ENCODE measurements around the gene NR2C2.

The NR2C2 gene

GRCh38 chr3:14989943-14990779 is 42.8 kb downstream of the NR2C2 start:
- no peaks in the 10 kb centered on the region for H3K79me1 ChIP-seq (ENCODE audit: low read depth, low read length)
- no peak overlapping the region for H3K18ac ChIP-seq (ENCODE audit: low read length)
- H3K4me2 ChIP-seq (ENCODE audit: insufficient read depth, low read length, poor library complexity, severe bottlenecking), result no peak overlapping the region
- H3K4ac ChIP-seq (ENCODE audit: low read length), result no peak overlapping the region
- H3K9ac ChIP-seq (ENCODE audit: low read depth, low read length, poor library complexity), result no peak overlapping the region
- no CpG with 5 or more reads among the region's 3 CpGs for WGBS, 2 donors (ENCODE audit: extremely low coverage in 2 of 2, insufficient read length in 2 of 2, insufficient replicate concordance in 1 of 2)
- peaks cover 5 to 15% of the 10 kb centered on the region in 2 donors for H3K4me1 ChIP-seq (ENCODE audit: control insufficient read depth in 2 of 2, insufficient read depth in 1 of 2, low read depth in 1 of 2, low read length in 2 of 2)
- H3K4me3 ChIP-seq (ENCODE audit: low read length in 2 of 2), result no peak overlapping the region
- no peak overlapping the region for H2AK5ac ChIP-seq (ENCODE audit: low read depth, low read length)
- no peak overlapping the region for H2BK12ac ChIP-seq (ENCODE audit: low read length)
- H2AFZ ChIP-seq (ENCODE audit: low read length), result no peak overlapping the region
- H3K27me3 ChIP-seq (ENCODE audit: control insufficient read depth in 3 of 3, insufficient read depth in 3 of 3, low read depth in 1 of 3, low read length in 3 of 3), result no peaks in the 10 kb centered on the region
- peaks cover 0 to 1% of the 10 kb centered on the region in 2 donors for H3K9me3 ChIP-seq (replicated peaks in 1 of 2; ENCODE audit: control insufficient read depth in 2 of 2, insufficient read depth in 1 of 2, low read depth in 1 of 2, low read length in 2 of 2)
- DNase-seq (ENCODE audit: low spot score), result no peak
- no peak overlapping the region for H2BK120ac ChIP-seq (ENCODE audit: low read depth, low read length)
- H4K8ac ChIP-seq (ENCODE audit: low read depth, low read length), result no peak overlapping the region
- H4K91ac ChIP-seq (ENCODE audit: low read depth, low read length, poor library complexity), result no peak overlapping the region
- H3K36me3 ChIP-seq (replicated peaks in 1 of 2; ENCODE audit: control insufficient read depth in 2 of 2, insufficient read depth in 2 of 2, low read length in 2 of 2), result peaks cover 0 to 3% of the 10 kb centered on the region in 2 donors
- H2BK5ac ChIP-seq (ENCODE audit: low read length), result no peak overlapping the region
- no peak overlapping the region for H3K23ac ChIP-seq (ENCODE audit: low read depth, low read length, poor library complexity)
- H2BK15ac ChIP-seq (ENCODE audit: low read length), result no peak overlapping the region
- no peak overlapping the region for H3K27ac ChIP-seq (replicated peaks; ENCODE audit: low read length)
- no peak overlapping the region for H3K14ac ChIP-seq (ENCODE audit: low read length)

GRCh38 chr3:14990780-14991148 is 43.4 kb downstream of the NR2C2 start:
- Histone ChIP-seq H2BK120ac (ENCODE audit: low read depth, low read length) (no peak overlapping the region), H3K4me1 (ENCODE audit: control insufficient read depth in 2 of 2, insufficient read depth in 1 of 2, low read depth in 1 of 2, low read length in 2 of 2) (peaks cover 5 to 15% of the 10 kb centered on the region in 2 donors), H3K79me1 (ENCODE audit: low read depth, low read length) (no peaks in the 10 kb centered on the region), H2BK12ac (ENCODE audit: low read length) (no peak overlapping the region), H3K9me3 (replicated peaks in 1 of 2; ENCODE audit: control insufficient read depth in 2 of 2, insufficient read depth in 1 of 2, low read depth in 1 of 2, low read length in 2 of 2) (peaks cover 0 to 1% of the 10 kb centered on the region in 2 donors), H3K9ac (ENCODE audit: low read depth, low read length, poor library complexity) (no peak overlapping the region), H3K4me3 (ENCODE audit: low read length in 2 of 2) (no peak overlapping the region), H3K36me3 (replicated peaks in 1 of 2; ENCODE audit: control insufficient read depth in 2 of 2, insufficient read depth in 2 of 2, low read length in 2 of 2) (peaks cover 0 to 3% of the 10 kb centered on the region in 2 donors), H4K8ac (ENCODE audit: low read depth, low read length) (no peak overlapping the region), H2AFZ (ENCODE audit: low read length) (no peak overlapping the region), H4K91ac (ENCODE audit: low read depth, low read length, poor library complexity) (no peak overlapping the region), H3K18ac (ENCODE audit: low read length) (no peak overlapping the region), H3K27ac (replicated peaks; ENCODE audit: low read length) (no peak overlapping the region), H2BK5ac (ENCODE audit: low read length) (no peak overlapping the region), H3K14ac (ENCODE audit: low read length) (no peak overlapping the region), H2AK5ac (ENCODE audit: low read depth, low read length) (no peak overlapping the region), H3K27me3 (ENCODE audit: control insufficient read depth in 3 of 3, insufficient read depth in 3 of 3, low read depth in 1 of 3, low read length in 3 of 3) (no peaks in the 10 kb centered on the region), H3K23ac (ENCODE audit: low read depth, low read length, poor library complexity) (no peak overlapping the region), H3K4me2 (ENCODE audit: insufficient read depth, low read length, poor library complexity, severe bottlenecking) (no peak overlapping the region), H2BK15ac (ENCODE audit: low read length) (no peak overlapping the region), H3K4ac (ENCODE audit: low read length) (no peak overlapping the region)
- no peak for DNase-seq (ENCODE audit: low spot score)
- WGBS, 2 donors (ENCODE audit: extremely low coverage in 2 of 2, insufficient read length in 2 of 2, insufficient replicate concordance in 1 of 2), result no CpG with 5 or more reads among the region's 2 CpGs

- no CpG with 5 or more reads among the region's 1 CpG for WGBS, 2 donors (ENCODE audit: extremely low coverage in 2 of 2, insufficient read length in 2 of 2, insufficient replicate concordance in 1 of 2)
- H2BK15ac ChIP-seq (ENCODE audit: low read length), result no peak overlapping the region
- no peak overlapping the region for H4K8ac ChIP-seq (ENCODE audit: low read depth, low read length)
- no peak overlapping the region for H3K9ac ChIP-seq (ENCODE audit: low read depth, low read length, poor library complexity)
- no peak overlapping the region for H2BK120ac ChIP-seq (ENCODE audit: low read depth, low read length)
- no peak overlapping the region for H2BK5ac ChIP-seq (ENCODE audit: low read length)
- H3K14ac ChIP-seq (ENCODE audit: low read length), result no peak overlapping the region
- H3K4ac ChIP-seq (ENCODE audit: low read length), result no peak overlapping the region
- H3K27ac ChIP-seq (replicated peaks; ENCODE audit: low read length), result no peak overlapping the region
- no peaks in the 10 kb centered on the region for H3K79me1 ChIP-seq (ENCODE audit: low read depth, low read length)
- no peaks in the 10 kb centered on the region for H3K27me3 ChIP-seq (ENCODE audit: control insufficient read depth in 3 of 3, insufficient read depth in 3 of 3, low read depth in 1 of 3, low read length in 3 of 3)
- no peak overlapping the region for H4K91ac ChIP-seq (ENCODE audit: low read depth, low read length, poor library complexity)
- no peak overlapping the region for H3K4me3 ChIP-seq (ENCODE audit: low read length in 2 of 2)
- no peak overlapping the region for H2AFZ ChIP-seq (ENCODE audit: low read length)
- no peak overlapping the region for H3K4me2 ChIP-seq (ENCODE audit: insufficient read depth, low read length, poor library complexity, severe bottlenecking)
- no peak overlapping the region for H2AK5ac ChIP-seq (ENCODE audit: low read depth, low read length)
- no peak overlapping the region for H2BK12ac ChIP-seq (ENCODE audit: low read length)
- peak; percentile 12 for DNase-seq (ENCODE audit: low spot score)
- H3K23ac ChIP-seq (ENCODE audit: low read depth, low read length, poor library complexity), result no peak overlapping the region
- peaks cover 5 to 15% of the 10 kb centered on the region in 2 donors for H3K4me1 ChIP-seq (ENCODE audit: control insufficient read depth in 2 of 2, insufficient read depth in 1 of 2, low read depth in 1 of 2, low read length in 2 of 2)
- H3K18ac ChIP-seq (ENCODE audit: low read length), result no peak overlapping the region
- peaks cover 0 to 1% of the 10 kb centered on the region in 2 donors for H3K9me3 ChIP-seq (replicated peaks in 1 of 2; ENCODE audit: control insufficient read depth in 2 of 2, insufficient read depth in 1 of 2, low read depth in 1 of 2, low read length in 2 of 2)
- peaks cover 0 to 3% of the 10 kb centered on the region in 2 donors for H3K36me3 ChIP-seq (replicated peaks in 1 of 2; ENCODE audit: control insufficient read depth in 2 of 2, insufficient read depth in 2 of 2, low read length in 2 of 2)
Measured at GRCh38 chr3:14991151-14991742, 43.9 kb downstream of the NR2C2 start.

- H2BK12ac ChIP-seq (ENCODE audit: low read length), result no peak overlapping the region
- no peak overlapping the region for H3K14ac ChIP-seq (ENCODE audit: low read length)
- H3K18ac ChIP-seq (ENCODE audit: low read length), result no peak overlapping the region
- H3K36me3 ChIP-seq (replicated peaks in 1 of 2; ENCODE audit: control insufficient read depth in 2 of 2, insufficient read depth in 2 of 2, low read length in 2 of 2), result peaks cover 0 to 3% of the 10 kb centered on the region in 2 donors
- no peak overlapping the region for H2AK5ac ChIP-seq (ENCODE audit: low read depth, low read length)
- H3K9ac ChIP-seq (ENCODE audit: low read depth, low read length, poor library complexity), result no peak overlapping the region
- H3K27me3 ChIP-seq (ENCODE audit: control insufficient read depth in 3 of 3, insufficient read depth in 3 of 3, low read depth in 1 of 3, low read length in 3 of 3), result no peaks in the 10 kb centered on the region
- no peak overlapping the region for H2BK15ac ChIP-seq (ENCODE audit: low read length)
- H2BK120ac ChIP-seq (ENCODE audit: low read depth, low read length), result no peak overlapping the region
- H3K4me2 ChIP-seq (ENCODE audit: insufficient read depth, low read length, poor library complexity, severe bottlenecking), result no peak overlapping the region
- H3K27ac ChIP-seq (replicated peaks; ENCODE audit: low read length), result no peak overlapping the region
- no peak overlapping the region for H2BK5ac ChIP-seq (ENCODE audit: low read length)
- peaks cover 5 to 15% of the 10 kb centered on the region in 2 donors for H3K4me1 ChIP-seq (ENCODE audit: control insufficient read depth in 2 of 2, insufficient read depth in 1 of 2, low read depth in 1 of 2, low read length in 2 of 2)
- H3K23ac ChIP-seq (ENCODE audit: low read depth, low read length, poor library complexity), result no peak overlapping the region
- peaks cover 0 to 1% of the 10 kb centered on the region in 2 donors for H3K9me3 ChIP-seq (replicated peaks in 1 of 2; ENCODE audit: control insufficient read depth in 2 of 2, insufficient read depth in 1 of 2, low read depth in 1 of 2, low read length in 2 of 2)
- no peaks in the 10 kb centered on the region for H3K79me1 ChIP-seq (ENCODE audit: low read depth, low read length)
- H3K4ac ChIP-seq (ENCODE audit: low read length), result no peak overlapping the region
- H2AFZ ChIP-seq (ENCODE audit: low read length), result no peak overlapping the region
- H4K91ac ChIP-seq (ENCODE audit: low read depth, low read length, poor library complexity), result no peak overlapping the region
- H3K4me3 ChIP-seq (ENCODE audit: low read length in 2 of 2), result no peak overlapping the region
- H4K8ac ChIP-seq (ENCODE audit: low read depth, low read length), result no peak overlapping the region
- no peak for DNase-seq (ENCODE audit: low spot score)
- 100% methylated on average over 1 of the region's 7 CpGs; no CpG with 5 or more reads in 1 of the 2 donors for WGBS, 2 donors (ENCODE audit: extremely low coverage in 2 of 2, insufficient read length in 2 of 2, insufficient replicate concordance in 1 of 2)
Measured at GRCh38 chr3:14991818-14992612, 44.6 kb downstream of the NR2C2 start.
